ENCODE measurements around the gene TRIM67.

DNA sequence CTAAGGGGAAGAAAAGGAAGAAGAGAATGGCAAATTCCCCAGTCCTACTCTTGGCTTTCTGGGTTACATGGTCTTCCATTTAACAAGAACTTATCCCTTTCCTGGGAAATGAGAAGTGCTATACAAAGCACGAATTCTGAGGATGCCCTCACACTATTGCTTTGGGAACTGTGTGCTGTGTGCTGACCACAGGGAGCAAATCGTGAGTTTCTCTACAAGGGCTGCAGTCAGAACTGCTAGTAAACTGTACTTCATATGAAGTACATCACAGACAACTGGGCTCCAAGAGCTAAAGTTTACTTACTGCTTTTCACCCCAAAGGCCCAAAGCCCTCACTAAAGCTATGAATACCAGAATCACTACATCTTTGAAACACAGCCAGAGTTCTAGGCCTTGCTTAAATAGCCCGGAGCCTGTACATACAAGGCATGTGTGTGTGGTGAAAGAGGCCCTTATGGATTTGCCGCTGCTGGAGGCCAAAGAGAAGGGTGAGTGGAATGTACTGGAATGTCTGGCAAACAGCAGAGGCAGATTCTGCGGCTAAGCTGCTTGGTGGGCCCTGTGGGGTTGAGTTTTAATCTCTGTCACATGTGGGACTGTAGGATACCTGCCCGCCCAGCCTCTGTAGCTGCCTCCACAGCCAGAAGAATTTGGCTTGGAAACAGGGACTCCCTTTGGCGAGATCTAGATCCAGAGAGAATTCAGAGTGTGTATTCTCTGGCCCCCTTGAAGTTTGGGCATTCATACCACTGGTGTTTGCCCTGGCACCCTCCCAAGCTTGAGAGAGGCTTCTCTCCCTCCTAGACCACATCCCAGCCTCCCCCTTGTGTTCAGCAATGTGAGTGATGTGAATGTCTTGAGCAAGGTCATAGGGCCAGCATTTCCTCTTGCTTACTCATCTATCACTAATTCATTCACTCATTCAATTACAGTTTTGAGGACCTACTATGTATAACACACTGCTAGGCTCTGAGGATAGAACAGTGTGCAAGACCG lies 21.9 kb upstream of the TRIM67 start:
- no peak for TF ChIP-seq CTCF (IDR thresholded peaks at IDR 0.05)
- no peak for TF ChIP-seq EZH2 (IDR thresholded peaks at IDR 0.05; ENCODE audit: borderline replicate concordance, insufficient read depth, low read depth, low read length, poor library complexity, severe bottlenecking)
